HG03354 (cell line): ENCODE data around the gene SIGLEC7.

Experiments
- ATAC-seq: cut with Tn5 transposase; IDR thresholded peaks from one replicate; pipeline ENCODE4 v1.9.1; 2021; ENCODE audit warnings: mild to moderate bottlenecking; ENCODE audit not compliant: unreplicated experiment, poor library complexity, severe bottlenecking

Gene SIGLEC7

GRCh38 chr19:51194527-51195315, 52.6 kb downstream of the SIGLEC7 start:
- ATAC-seq, result no peak

GRCh38 chr19:51195316-51195586, 53.1 kb downstream of the SIGLEC7 start:
- ATAC-seq, result no peak

DNA sequence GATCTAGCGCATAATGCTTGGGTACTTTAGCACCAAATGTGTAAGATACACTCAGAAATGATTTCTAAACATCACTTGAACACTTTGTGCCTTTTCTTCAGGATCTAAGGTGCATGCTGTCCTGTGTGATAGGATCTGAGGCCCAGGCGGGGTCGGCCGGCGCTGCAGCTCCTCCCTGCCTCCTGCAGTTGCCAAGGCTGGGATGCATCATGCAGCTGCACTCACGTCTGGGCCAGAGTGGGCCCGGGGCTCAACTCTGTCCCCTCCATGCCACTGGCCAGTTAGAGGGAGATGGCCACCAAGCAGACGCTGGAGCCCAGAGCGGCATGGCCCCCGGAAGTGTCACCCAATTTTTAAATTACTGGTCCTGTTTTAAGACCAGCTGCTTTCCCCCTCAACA, 53.5 kb downstream of the SIGLEC7 start:
- no peak for ATAC-seq

DNA sequence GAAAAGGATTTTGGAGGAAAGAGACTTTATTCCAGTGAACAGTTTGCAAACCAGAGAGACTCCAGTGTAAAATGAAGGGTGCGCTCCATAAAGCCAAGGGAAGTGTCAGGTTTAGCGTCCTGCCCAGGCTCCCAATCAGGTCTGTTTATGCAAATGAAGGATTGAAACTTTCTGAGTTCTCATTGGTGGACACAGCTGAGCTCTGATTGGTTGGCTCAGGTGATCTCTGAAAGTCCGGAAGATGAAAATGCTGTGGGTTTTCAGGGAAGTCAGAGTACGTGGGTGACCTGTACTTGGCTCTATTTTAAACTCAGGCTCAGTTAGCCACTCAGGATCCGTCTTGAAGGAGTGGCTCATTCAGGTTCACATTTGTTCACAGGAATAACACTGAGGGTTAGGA, 54.1 kb downstream of the SIGLEC7 start:
- no peak for ATAC-seq

GRCh38 chr19:51198641-51199040, 56.5 kb downstream of the SIGLEC7 start:
- ATAC-seq, result no peak

GRCh38 chr19:51200071-51200666, 58.1 kb downstream of the SIGLEC7 start:
- no peak for ATAC-seq

GRCh38 chr19:51201712-51202111, 59.6 kb downstream of the SIGLEC7 start:
- ATAC-seq, result no peak
